Measurements from ENCODE around the gene MLLT6. TPM values are rescaled to one million over a fixed set of nuclear protein-coding genes. Genes with fewer than 3 reads are reported as not detected.
A peak's percentile ranks its signal among the peaks of the same experiment; 100 is the strongest.

The MLLT6 gene
- total and polyA plus RNA-seq, 2 of the 13 experiments (the other 11 are each of a cell fraction or from before 2014, with no cell fraction given), result 50.7 to 69.5 TPM

- TF ChIP-seq IKZF5 (CRISPR knock-in tag; IDR thresholded peaks at IDR 0.05) (no peak), PBX3 (CRISPR knock-in tag; IDR thresholded peaks at IDR 0.05; ENCODE audit: borderline replicate concordance) (no peak), MBNL3 (CRISPR knock-in tag; conservative IDR thresholded peaks at IDR 0.05) (no peak), RNF219 (CRISPR knock-in tag; IDR thresholded peaks at IDR 0.05) (no peak), POLR2G (IDR thresholded peaks at IDR 0.05; ENCODE audit: low read depth, low read length) (no peak), GLMP (CRISPR knock-in tag; IDR thresholded peaks at IDR 0.05; ENCODE audit: borderline replicate concordance) (no peak), CENPT (CRISPR knock-in tag; IDR thresholded peaks at IDR 0.05; ENCODE audit: low read depth) (no peak), NR2C2 (CRISPR knock-in tag; IDR thresholded peaks at IDR 0.05; ENCODE audit: borderline replicate concordance) (no peak), FOXC1 (CRISPR knock-in tag; IDR thresholded peaks at IDR 0.05; ENCODE audit: borderline replicate concordance) (no peak), ZNF460 (CRISPR knock-in tag; IDR thresholded peaks at IDR 0.05; ENCODE audit: borderline replicate concordance) (no peak), MTA3 (CRISPR knock-in tag; IDR thresholded peaks at IDR 0.05) (no peak), ZNF780A (CRISPR knock-in tag; IDR thresholded peaks at IDR 0.05) (no peak), HOXA3 (CRISPR knock-in tag; IDR thresholded peaks at IDR 0.05) (no peak; the same call in 1 of the 2 replicates), SALL2 (CRISPR knock-in tag; IDR thresholded peaks at IDR 0.05) (no peak), ZNF577 (CRISPR knock-in tag; IDR thresholded peaks at IDR 0.05; ENCODE audit: borderline replicate concordance, low read depth) (no peak), KLF15 (CRISPR knock-in tag; IDR thresholded peaks at IDR 0.05; ENCODE audit: borderline replicate concordance) (no peak), TRIM22 (IDR thresholded peaks at IDR 0.05) (no peak), FOXO4 (CRISPR knock-in tag; conservative IDR thresholded peaks at IDR 0.05) (no peak), PHF21A (CRISPR knock-in tag; IDR thresholded peaks at IDR 0.05) (no peak), GLI4 (CRISPR knock-in tag; IDR thresholded peaks at IDR 0.05; ENCODE audit: borderline replicate concordance) (no peak), ZNF446 (CRISPR knock-in tag; IDR thresholded peaks at IDR 0.05) (peak; percentile 72; the same call in 1 of the 2 replicates)
These were observed 30.9 kb upstream of the MLLT6 start (continued) for GRCh38 chr17:38674014-38674748.

All from HepG2 (cell line).